Tibial artery (tissue), 4 donors: ENCODE measurements around the gene BHMT.
"Not testable (repeated sequence)": the region's sequence is repeated elsewhere in the genome, so short reads cannot be mapped to it uniquely, and the experiment has no call there.

Experiments used
- DNase-seq, 2 donors: peaks; one replicate each; pipeline ENCODE4 v3.0.0-alpha.2; 2019
- H3K27ac ChIP-seq, 2 donors: fragments of 200-600 bp; sonication (generic) in 1 of 2; 1 replicate in 1 of 2; 2 replicates in 1 of 2; pipeline ENCODE4 v1.5.1; 2018 to 2019; ENCODE audit warnings: mild to moderate bottlenecking in 1 of 2
- H3K27me3 ChIP-seq, 2 donors: fragments of 200-600 bp; sonication (generic) in 1 of 2; one replicate each; pipeline versions ENCODE4 v1.5.1 to v1.6.0; 2016 to 2019
- H3K36me3 ChIP-seq, 3 donors: fragments of 200-600 bp; sonication (generic) in 2 of 3; one replicate each; pipeline ENCODE4 v1.5.1; 2016 to 2019; ENCODE audit warnings: mild to moderate bottlenecking in 2 of 3
- H3K4me1 ChIP-seq, 4 donors: fragments of 200-600 bp; sonication (generic) in 2 of 4; 1 replicate in 3 of 4; 2 replicates in 1 of 4; pipeline ENCODE4 v1.5.1; 2016 to 2019
- H3K4me3 ChIP-seq, 2 donors: fragments of 200-600 bp; sonication (generic) in 1 of 2; 1 replicate in 1 of 2; 2 replicates in 1 of 2; pipeline ENCODE4 v1.5.1; 2018 to 2019; ENCODE audit warnings: mild to moderate bottlenecking in 2 of 2
- H3K9me3 ChIP-seq, 3 donors: fragments of 200-600 bp; sonication (generic) in 1 of 3; one replicate each; pipeline ENCODE4 v1.5.1; 2016 to 2019
- intact Hi-C: fragments of 100-400 bp; cut with DNase I; formaldehyde crosslinking; loops from one replicate; pipeline ENCODE4 v1.15.0; 2023; ENCODE audit warnings: low total_unique reads
- TF ChIP-seq, protein P1 (sequence below), 2 experiments: fragments of 200-600 bp in 1 of 2; fragments of 450-650 bp in 1 of 2; IDR thresholded peaks; one replicate each; pipeline ENCODE4 v1.5.1; 2017 to 2019; ENCODE audit warnings: antibody characterized with exemption in 2 of 2, mild to moderate bottlenecking in 1 of 2, moderate library complexity in 1 of 2

BHMT gene

DNA sequence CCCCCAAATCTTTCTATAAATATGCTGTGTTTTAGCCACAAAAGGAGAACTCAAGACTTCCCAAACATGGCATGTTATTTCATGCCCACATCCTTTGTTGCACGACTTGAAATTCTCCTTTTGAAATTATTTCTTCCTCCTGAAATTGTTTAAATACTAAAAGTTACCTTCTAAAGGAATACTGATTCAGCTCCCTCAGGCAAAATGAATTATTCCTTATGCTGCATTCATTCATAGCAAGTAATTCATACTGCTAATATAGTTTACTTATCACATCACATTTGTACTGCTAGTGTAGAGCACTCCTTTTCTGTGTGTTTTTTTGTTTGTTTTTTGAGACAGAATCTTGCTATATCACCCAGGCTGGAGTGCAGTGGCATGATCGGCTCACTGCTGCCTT, 45.7 kb downstream of the BHMT start:
- Histone ChIP-seq H3K4me3 (no peak overlapping the region), H3K36me3 (no peaks in the 10 kb centered on the region), H3K9me3 (no peaks in the 10 kb centered on the region), H3K27ac (no peak overlapping the region), H3K27me3 (no peaks in the 10 kb centered on the region), H3K4me1 (no peaks in the 10 kb centered on the region)
- intact Hi-C loops, result no loop called here
- DNase-seq, result no peak
- TF ChIP-seq, protein P1, sequence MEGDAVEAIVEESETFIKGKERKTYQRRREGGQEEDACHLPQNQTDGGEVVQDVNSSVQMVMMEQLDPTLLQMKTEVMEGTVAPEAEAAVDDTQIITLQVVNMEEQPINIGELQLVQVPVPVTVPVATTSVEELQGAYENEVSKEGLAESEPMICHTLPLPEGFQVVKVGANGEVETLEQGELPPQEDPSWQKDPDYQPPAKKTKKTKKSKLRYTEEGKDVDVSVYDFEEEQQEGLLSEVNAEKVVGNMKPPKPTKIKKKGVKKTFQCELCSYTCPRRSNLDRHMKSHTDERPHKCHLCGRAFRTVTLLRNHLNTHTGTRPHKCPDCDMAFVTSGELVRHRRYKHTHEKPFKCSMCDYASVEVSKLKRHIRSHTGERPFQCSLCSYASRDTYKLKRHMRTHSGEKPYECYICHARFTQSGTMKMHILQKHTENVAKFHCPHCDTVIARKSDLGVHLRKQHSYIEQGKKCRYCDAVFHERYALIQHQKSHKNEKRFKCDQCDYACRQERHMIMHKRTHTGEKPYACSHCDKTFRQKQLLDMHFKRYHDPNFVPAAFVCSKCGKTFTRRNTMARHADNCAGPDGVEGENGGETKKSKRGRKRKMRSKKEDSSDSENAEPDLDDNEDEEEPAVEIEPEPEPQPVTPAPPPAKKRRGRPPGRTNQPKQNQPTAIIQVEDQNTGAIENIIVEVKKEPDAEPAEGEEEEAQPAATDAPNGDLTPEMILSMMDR (IDR thresholded peaks at IDR 0.05), result no peak

DNA sequence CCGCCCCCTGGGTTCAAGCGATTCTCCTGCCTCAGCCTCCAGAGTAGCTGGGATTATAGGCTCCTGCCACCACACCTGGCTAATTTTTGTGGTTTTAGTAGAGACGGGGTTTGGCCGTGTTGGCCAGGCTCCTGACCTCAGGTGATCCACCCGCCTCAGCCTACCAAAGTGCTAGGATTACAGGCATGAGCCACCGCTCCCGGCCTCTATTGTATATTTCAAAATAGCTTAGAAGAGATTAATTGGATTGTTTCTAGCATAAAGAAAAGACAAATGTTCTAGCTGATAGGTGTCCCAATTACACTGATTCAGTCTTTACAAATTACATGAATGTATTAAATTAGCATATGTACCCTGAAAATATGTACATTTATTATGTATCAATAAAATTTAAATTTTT, 50.0 kb downstream of the BHMT start:
- intact Hi-C loops, H3K4me1 ChIP-seq, DNase-seq: not testable (repeated sequence)

DNA sequence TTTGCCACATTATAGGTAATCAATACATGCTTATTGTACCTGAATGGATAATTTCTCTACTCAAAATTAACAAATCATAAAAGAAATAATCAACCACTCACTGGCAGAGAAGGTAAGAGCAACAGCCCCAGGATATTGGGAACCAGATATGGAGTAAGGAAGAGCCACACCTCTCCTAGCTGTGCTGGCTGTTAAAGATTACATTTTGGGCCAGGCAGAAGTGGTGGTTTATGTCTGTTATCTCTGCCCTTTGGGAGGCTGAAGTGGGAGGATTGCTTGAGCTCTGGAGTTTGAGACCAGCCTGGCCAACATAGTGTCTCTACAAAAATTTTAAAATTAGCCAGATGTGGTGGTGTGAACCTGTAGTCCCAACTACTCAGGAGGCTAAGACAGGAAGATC, 56.4 kb downstream of the BHMT start:
- Histone ChIP-seq H3K27ac (no peak overlapping the region), H3K4me3 (no peak overlapping the region), H3K36me3 (no peaks in the 10 kb centered on the region), H3K9me3 (no peaks in the 10 kb centered on the region), H3K27me3 (no peaks in the 10 kb centered on the region), H3K4me1 (no peaks in the 10 kb centered on the region)
- intact Hi-C loops, result no loop called here
- DNase-seq, result no peak
- TF ChIP-seq, protein P1 (IDR thresholded peaks at IDR 0.05), result no peak

More for the DNA sequence above, 50.0 kb downstream of the BHMT start:
- not testable (repeated sequence) for H3K27me3 ChIP-seq, H3K9me3 ChIP-seq, H3K4me3 ChIP-seq, H3K27ac ChIP-seq, H3K36me3 ChIP-seq

DNA sequence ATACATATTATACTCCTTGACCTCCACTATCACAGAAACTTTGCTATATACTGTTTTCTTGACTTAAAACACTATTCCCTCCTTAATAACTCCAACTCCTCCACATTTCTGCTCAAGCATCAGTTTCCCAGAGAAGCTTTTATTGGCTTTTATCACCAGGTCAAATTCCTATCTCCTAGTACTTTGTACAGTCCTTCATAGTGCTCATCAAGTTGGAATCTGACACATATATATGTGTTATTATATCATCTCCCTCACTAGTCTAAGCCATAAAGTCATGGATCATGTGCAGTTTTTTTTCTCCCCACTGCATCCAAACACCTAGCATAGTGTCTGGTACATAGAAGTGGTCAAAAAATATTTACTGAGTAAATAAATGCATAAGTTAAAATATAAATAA, 59.1 kb downstream of the BHMT start:
- DNase-seq, result no peak
- TF ChIP-seq, protein P1 (IDR thresholded peaks at IDR 0.05), result no peak
- H3K9me3 ChIP-seq, result no peaks in the 10 kb centered on the region
- no peaks in the 10 kb centered on the region for H3K4me1 ChIP-seq
- no peak overlapping the region for H3K27ac ChIP-seq
- intact Hi-C loops, result no loop called here
- H3K36me3 ChIP-seq, result no peaks in the 10 kb centered on the region
- no peak overlapping the region for H3K4me3 ChIP-seq
- H3K27me3 ChIP-seq, result no peaks in the 10 kb centered on the region

DNA sequence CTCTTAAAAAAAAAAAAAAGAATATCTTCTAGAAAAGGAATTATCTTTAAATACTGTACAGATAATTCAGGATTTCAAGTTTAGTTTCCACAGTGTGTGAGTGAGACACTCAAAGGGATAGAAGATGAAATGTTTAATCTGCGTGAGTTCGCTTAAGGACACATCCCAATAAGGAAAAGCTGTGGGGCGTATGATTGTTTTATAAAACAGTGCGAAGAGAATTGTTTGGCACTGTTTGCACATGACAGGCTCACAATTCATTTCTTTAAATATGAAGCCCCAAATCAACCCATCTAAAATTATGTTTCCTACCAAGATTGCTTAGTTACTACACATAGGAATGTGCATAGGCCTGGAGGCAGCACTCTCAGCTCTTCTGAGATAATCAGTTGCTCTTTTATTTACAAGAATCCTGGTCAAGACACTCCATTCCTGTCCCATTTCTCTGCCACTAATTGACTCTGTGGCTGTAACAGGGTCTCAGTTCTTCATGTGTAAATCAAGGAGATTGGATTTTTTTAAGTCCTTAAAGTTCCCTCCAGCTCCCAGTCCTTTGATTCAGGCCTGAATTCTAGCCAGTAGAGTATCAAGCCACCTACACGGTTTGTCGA, 60.1 kb downstream of the BHMT start:
- Histone ChIP-seq H3K4me3 (no peak overlapping the region), H3K27ac (no peak overlapping the region)
- no peak for DNase-seq

DNA sequence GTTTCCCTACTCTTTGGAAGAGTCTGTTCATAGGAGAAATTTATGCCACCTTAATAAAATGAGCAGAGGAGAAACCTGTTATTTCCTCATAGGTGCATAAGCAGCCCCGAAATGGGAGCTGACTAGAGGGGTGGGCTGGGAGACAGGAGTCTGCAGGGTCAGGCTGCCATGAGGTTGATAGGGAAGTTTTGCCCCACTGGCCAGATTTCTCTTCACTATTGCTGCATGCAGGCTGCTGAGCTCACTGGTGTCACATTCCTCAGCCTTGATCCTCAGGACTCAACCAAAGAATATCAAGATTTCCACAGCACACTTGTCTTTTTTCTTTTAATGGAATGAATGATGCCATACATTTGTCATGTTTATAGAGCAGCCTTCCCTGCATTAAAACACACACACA, 60.7 kb downstream of the BHMT start:
- TF ChIP-seq, protein P1 (IDR thresholded peaks at IDR 0.05), result no peak
- Histone ChIP-seq H3K4me1 (no peaks in the 10 kb centered on the region), H3K9me3 (no peaks in the 10 kb centered on the region), H3K36me3 (no peaks in the 10 kb centered on the region), H3K4me3 (no peak overlapping the region), H3K27ac (no peak overlapping the region), H3K27me3 (no peaks in the 10 kb centered on the region)
- no peak for DNase-seq
- intact Hi-C loops, result no loop called here

More for the DNA sequence above, 60.1 kb downstream of the BHMT start:
- no peaks in the 10 kb centered on the region for H3K9me3 ChIP-seq
- intact Hi-C loops, result no loop called here
- H3K36me3 ChIP-seq, result no peaks in the 10 kb centered on the region
- TF ChIP-seq, protein P1 (IDR thresholded peaks at IDR 0.05), result no peak
- H3K27me3 ChIP-seq, result no peaks in the 10 kb centered on the region
- no peaks in the 10 kb centered on the region for H3K4me1 ChIP-seq
